Measurements from ENCODE around the gene HSPB8.

HSPB8 gene

DNA sequence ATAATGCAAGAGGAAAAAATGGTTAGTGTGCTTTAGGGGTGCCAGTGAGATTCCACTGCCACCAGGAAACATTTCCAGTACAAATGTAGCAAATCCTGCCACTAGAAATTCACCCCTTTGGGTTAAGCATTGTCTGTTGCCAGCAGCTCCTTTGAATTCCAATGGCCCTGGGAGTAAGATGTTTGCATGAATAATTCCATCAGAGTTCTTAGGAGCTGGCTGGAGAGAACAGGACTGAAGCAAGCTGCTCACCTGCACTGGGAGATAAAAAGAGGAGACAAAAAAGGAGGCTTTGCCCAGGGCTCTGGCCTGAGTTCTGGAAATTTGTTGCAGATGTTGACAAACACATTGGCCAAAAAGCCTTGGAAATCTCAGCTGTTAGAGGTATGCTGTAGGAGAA lies 57.6 kb downstream of the HSPB8 start:
- TF ChIP-seq CTCF (IDR thresholded peaks at IDR 0.05) = no peak
- no peaks in the 10 kb centered on the region for H3K27me3 ChIP-seq
- H3K27ac ChIP-seq = no peak overlapping the region
- H3K9me3 ChIP-seq = no peaks in the 10 kb centered on the region
- H3K4me3 ChIP-seq (ENCODE audit: low read depth in 1 of 2, low read length in 1 of 2) = no peak overlapping the region
- H3K36me3 ChIP-seq = no peaks in the 10 kb centered on the region
- no peaks in the 10 kb centered on the region for H3K4me1 ChIP-seq (ENCODE audit: control insufficient read depth in 1 of 2, insufficient read depth in 1 of 2, low read depth in 1 of 2, low read length in 1 of 2)

DNA sequence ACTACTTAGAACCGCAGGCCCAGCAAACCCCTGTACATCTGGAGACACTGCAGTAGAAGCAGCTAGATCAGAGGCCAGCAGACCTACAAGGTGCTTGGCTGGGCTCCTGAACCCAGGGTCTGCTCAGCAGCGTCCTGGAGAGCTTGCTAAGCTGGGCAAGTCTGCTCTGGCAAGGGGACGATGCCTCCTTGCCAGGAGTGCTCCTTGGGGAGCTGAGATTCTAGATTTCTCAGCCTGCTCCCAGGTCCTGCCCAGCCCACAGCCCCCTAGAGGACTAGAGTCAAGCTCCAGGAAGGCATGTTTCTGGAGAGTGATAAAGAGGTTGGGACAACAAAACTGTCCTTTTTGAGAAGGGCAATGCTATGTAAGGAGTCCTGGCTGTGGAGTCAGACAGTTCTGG lies 60.3 kb downstream of the HSPB8 start:
- Histone ChIP-seq H3K9me3 (no peaks in the 10 kb centered on the region), H3K4me3 (ENCODE audit: low read depth in 1 of 2, low read length in 1 of 2) (no peak overlapping the region), H3K36me3 (no peaks in the 10 kb centered on the region), H3K27me3 (no peaks in the 10 kb centered on the region), H3K4me1 (ENCODE audit: control insufficient read depth in 1 of 2, insufficient read depth in 1 of 2, low read depth in 1 of 2, low read length in 1 of 2) (no peaks in the 10 kb centered on the region), H3K27ac (no peak overlapping the region)
- no peak for TF ChIP-seq CTCF (IDR thresholded peaks at IDR 0.05)

- no peaks in the 10 kb centered on the region for H3K36me3 ChIP-seq
- H3K4me1 ChIP-seq (ENCODE audit: control insufficient read depth in 1 of 2, insufficient read depth in 1 of 2, low read depth in 1 of 2, low read length in 1 of 2) = no peaks in the 10 kb centered on the region
- no peak overlapping the region for H3K27ac ChIP-seq
- H3K9me3 ChIP-seq = no peaks in the 10 kb centered on the region
- no peak overlapping the region for H3K4me3 ChIP-seq (ENCODE audit: low read depth in 1 of 2, low read length in 1 of 2)
- H3K27me3 ChIP-seq = no peaks in the 10 kb centered on the region
- no peak for TF ChIP-seq CTCF (IDR thresholded peaks at IDR 0.05)
These were observed 62.3 kb downstream of the HSPB8 start for GRCh38 chr12:119241049-119241448.

GRCh38 chr12:119241580-119242169 lies 62.9 kb downstream of the HSPB8 start:
- no peak for TF ChIP-seq CTCF (IDR thresholded peaks at IDR 0.05)
- Histone ChIP-seq H3K27me3 (no peaks in the 10 kb centered on the region), H3K4me1 (ENCODE audit: control insufficient read depth in 1 of 2, insufficient read depth in 1 of 2, low read depth in 1 of 2, low read length in 1 of 2) (no peaks in the 10 kb centered on the region), H3K4me3 (ENCODE audit: low read depth in 1 of 2, low read length in 1 of 2) (no peak overlapping the region), H3K9me3 (no peaks in the 10 kb centered on the region), H3K36me3 (no peaks in the 10 kb centered on the region), H3K27ac (no peak overlapping the region)

Measured in neutrophil (primary cell).